Measurements from ENCODE around the gene TNXB. TPM values are rescaled to one million over a fixed set of nuclear protein-coding genes. Genes with fewer than 3 reads are reported as not detected.
"Not testable (repeated sequence)": the region's sequence is repeated elsewhere in the genome, so short reads cannot be mapped to it uniquely, and the experiment has no call there.

The TNXB gene
- polyA plus RNA-seq, 2 of the 4 experiments (the other 2 are of a cell fraction): 0.80 to 1.7 TPM

- ATAC-seq: 0 out of 6 replicates have a peak, but pooled peaks of 1 of the 2 experiments have one; percentile 15
- H3K9me3 ChIP-seq; POLR2A ChIA-PET; H3K4me2 ChIP-seq; CTCF ChIA-PET; H3K4me3 ChIP-seq; DNase-seq (ENCODE audit: low read depth in 1 of 2, low spot score in 1 of 2); H3K27ac ChIP-seq; H3K4me1 ChIP-seq; FAIRE-seq: not testable (repeated sequence)
- WGBS (ENCODE audit: missing lambda C conversion rate): 55% methylated on average over 8 of the region's 19 CpGs
These were observed 71.3 kb downstream of the TNXB start, which contains the start of gene CYP21A2 for GRCh38 chr6:32037598-32038524. TSS of gene CYP21A2 (plus strand) at chr6:32038415. CDS start at chr6:32038423, 8 bp downstream.

GRCh38 chr6:32037136-32037535, 72.0 kb downstream of the TNXB start:
- POLR2A ChIA-PET: not testable (repeated sequence)

GRCh38 chr6:32035283-32036013, 73.7 kb downstream of the TNXB start:
- POLR2A ChIA-PET: not testable (repeated sequence)

More at GRCh38 chr6:32037136-32037535, 72.0 kb downstream of the TNXB start:
- H3K9me3 ChIP-seq; CTCF ChIA-PET; DNase-seq (ENCODE audit: low read depth in 1 of 2, low spot score in 1 of 2); H3K4me3 ChIP-seq; ATAC-seq; H3K27ac ChIP-seq; H3K4me2 ChIP-seq; H3K4me1 ChIP-seq; FAIRE-seq: not testable (repeated sequence)
- WGBS (ENCODE audit: missing lambda C conversion rate): 81% methylated on average over 5 of the region's 5 CpGs

GRCh38 chr6:32029553-32029952, 79.6 kb downstream of the TNXB start:
- H3K4me1 ChIP-seq; CTCF ChIA-PET; H3K9me3 ChIP-seq; H3K4me3 ChIP-seq; ATAC-seq; FAIRE-seq; H3K27ac ChIP-seq; H3K4me2 ChIP-seq; DNase-seq (ENCODE audit: low read depth in 1 of 2, low spot score in 1 of 2); POLR2A ChIA-PET: not testable (repeated sequence)
- WGBS (ENCODE audit: missing lambda C conversion rate): no CpG with 5 or more reads among the region's 14 CpGs

More at GRCh38 chr6:32035283-32036013, 73.7 kb downstream of the TNXB start:
- WGBS (ENCODE audit: missing lambda C conversion rate): no CpG with 5 or more reads among the region's 16 CpGs
- H3K4me1 ChIP-seq; FAIRE-seq; ATAC-seq; DNase-seq (ENCODE audit: low read depth in 1 of 2, low spot score in 1 of 2); H3K27ac ChIP-seq; H3K9me3 ChIP-seq; CTCF ChIA-PET; H3K4me3 ChIP-seq; H3K4me2 ChIP-seq: not testable (repeated sequence)

DNA sequence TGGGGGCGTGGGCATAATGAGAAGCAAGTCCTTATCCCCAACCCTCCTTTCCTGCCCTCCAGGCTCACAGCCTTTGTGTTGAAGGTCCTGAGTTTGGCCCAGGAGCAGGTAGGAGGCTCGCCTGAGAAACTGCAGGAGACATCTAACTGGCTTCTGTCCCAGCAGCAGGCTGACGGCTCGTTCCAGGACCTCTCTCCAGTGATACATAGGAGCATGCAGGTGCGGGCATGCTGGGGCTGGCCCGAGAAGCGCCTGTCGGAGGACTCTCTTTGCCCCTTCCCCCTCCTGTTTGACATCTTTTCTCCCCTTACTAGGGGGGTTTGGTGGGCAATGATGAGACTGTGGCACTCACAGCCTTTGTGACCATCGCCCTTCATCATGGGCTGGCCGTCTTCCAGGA, 80.5 kb downstream of the TNXB start:
- H3K4me1 ChIP-seq; H3K27ac ChIP-seq; CTCF ChIA-PET; H3K9me3 ChIP-seq; DNase-seq (ENCODE audit: low read depth in 1 of 2, low spot score in 1 of 2); H3K4me2 ChIP-seq; ATAC-seq; FAIRE-seq; H3K4me3 ChIP-seq; POLR2A ChIA-PET: not testable (repeated sequence)
- no CpG with 5 or more reads among the region's 10 CpGs for WGBS (ENCODE audit: missing lambda C conversion rate)

DNA sequence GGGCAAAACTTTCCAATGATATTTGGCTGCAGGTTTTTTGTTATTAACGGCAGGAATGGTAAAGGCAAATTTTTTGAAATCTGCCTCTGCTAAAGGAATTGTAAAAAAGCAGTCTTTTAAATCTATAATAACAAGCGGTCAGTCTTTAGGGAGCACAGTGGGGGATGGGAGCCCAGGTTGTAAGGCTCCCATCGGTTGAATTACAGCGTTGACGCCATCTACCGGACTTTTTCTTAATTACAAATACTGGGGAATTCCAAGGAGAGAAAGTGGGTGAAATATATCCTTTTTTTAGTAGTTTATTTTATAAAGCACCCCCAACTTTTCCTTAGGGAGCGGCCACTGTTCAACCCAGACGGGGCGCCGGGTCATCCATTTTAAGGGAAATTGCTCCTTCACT, 87.0 kb downstream of the TNXB start:
- not testable (repeated sequence) for FAIRE-seq
- whole genome bisulfite sequencing (ENCODE audit: missing lambda C conversion rate): no CpG with 5 or more reads among the region's 10 CpGs

GRCh38 chr6:32014547-32014946, 94.6 kb downstream of the TNXB start, which contains the start of gene C4B:
TSS of gene C4B (plus strand) at chr6:32014795. CDS start at chr6:32014846, 51 bp downstream.
- DNase-seq (ENCODE audit: low read depth in 1 of 2, low spot score in 1 of 2); H3K4me2 ChIP-seq; H3K4me1 ChIP-seq; FAIRE-seq; H3K4me3 ChIP-seq; POLR2A ChIA-PET; CTCF ChIA-PET; H3K27ac ChIP-seq; ATAC-seq; H3K9me3 ChIP-seq: not testable (repeated sequence)
- WGBS (ENCODE audit: missing lambda C conversion rate): no CpG with 5 or more reads among the region's 6 CpGs

More for the DNA sequence above, 87.0 kb downstream of the TNXB start:
- H3K4me2 ChIP-seq; DNase-seq (ENCODE audit: low read depth in 1 of 2, low spot score in 1 of 2); POLR2A ChIA-PET; CTCF ChIA-PET; H3K4me1 ChIP-seq; H3K9me3 ChIP-seq; H3K27ac ChIP-seq; H3K4me3 ChIP-seq: not testable (repeated sequence)
- ATAC-seq: peak in 1 of 2 experiments; percentile 57; a peak in 2 of 6 replicates

- H3K27ac ChIP-seq; H3K4me2 ChIP-seq; H3K9me3 ChIP-seq; H3K4me3 ChIP-seq; ATAC-seq; CTCF ChIA-PET; FAIRE-seq; POLR2A ChIA-PET; DNase-seq (ENCODE audit: low read depth in 1 of 2, low spot score in 1 of 2); H3K4me1 ChIP-seq: not testable (repeated sequence)
- no CpG with 5 or more reads among the region's 5 CpGs for WGBS (ENCODE audit: missing lambda C conversion rate)
These were observed 95.4 kb downstream of the TNXB start for GRCh38 chr6:32013738-32014137.

DNA sequence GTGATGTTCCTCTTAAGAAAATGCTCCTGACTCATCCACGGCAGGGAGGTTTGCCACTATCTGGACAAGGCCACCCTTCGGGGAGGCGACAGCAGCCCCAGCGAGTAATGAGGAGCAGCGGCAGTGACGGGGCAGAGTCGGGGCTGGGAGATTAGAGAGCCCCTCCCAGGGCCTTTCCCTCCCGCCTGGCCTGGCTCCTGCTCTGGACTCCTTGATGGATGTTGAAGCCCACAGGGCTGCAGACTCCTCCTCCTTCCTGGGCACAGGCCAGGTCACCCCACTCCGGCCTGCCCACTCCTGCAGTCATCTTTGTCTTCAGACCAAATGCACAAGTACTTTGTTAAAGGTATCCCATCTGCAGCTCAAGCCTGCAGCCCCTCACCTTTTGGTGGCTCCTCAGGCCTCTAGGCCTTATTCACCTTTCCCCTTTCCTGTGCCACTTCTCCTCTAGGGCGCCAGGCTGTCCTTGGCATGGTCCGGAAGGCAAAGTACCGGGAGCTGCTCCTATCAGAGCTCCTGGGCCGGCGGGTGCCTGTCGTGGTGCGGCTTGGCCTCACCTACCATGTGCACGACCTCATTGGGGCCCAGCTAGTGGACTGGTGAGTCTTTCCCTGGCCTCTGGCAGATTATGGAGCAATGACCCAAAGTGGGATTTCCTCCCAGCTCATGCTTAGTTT, 96.1 kb downstream of the TNXB start:
- POLR2A ChIA-PET; H3K27ac ChIP-seq; H3K4me3 ChIP-seq; ATAC-seq; DNase-seq (ENCODE audit: low read depth in 1 of 2, low spot score in 1 of 2); H3K4me2 ChIP-seq; CTCF ChIA-PET; H3K9me3 ChIP-seq; H3K4me1 ChIP-seq; FAIRE-seq: not testable (repeated sequence)
- WGBS (ENCODE audit: missing lambda C conversion rate): 74% methylated on average over 4 of the region's 17 CpGs

DNA sequence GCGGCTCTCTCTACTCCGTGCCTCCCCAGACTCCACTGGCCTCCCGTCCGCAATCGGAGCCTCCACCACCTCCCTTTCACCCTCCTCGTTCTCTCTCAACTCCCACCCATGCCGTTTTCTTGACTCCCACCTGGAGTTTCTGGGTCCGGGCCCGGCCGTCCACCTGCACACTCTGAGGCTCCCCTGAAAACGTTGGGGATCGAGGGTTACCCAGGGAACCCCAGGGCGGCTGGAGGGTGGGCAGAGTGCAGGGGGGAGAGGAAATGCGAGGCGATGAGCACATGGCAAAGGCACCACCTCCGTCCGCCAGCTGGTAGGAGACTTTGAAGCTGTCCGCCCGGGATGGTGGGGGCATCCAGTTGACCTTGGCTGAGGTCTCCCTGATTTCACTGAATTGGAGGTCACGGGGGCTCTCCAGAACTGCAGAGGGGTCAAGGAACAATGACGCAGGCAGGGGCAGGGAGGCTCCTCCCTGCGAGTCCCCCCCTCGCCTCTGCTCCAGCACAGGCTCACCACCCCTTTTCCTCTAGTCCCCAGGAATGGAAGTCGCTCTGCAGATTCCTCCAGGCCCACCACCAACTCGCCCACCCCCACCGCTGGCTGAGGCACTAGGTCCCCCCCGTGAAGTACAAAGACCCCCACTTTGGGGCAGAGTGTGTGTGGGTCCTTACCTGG, 98.1 kb downstream of the TNXB start:
- H3K9me3 ChIP-seq; H3K27ac ChIP-seq; H3K4me2 ChIP-seq; FAIRE-seq; POLR2A ChIA-PET; ATAC-seq; H3K4me3 ChIP-seq; H3K4me1 ChIP-seq; DNase-seq (ENCODE audit: low read depth in 1 of 2, low spot score in 1 of 2); CTCF ChIA-PET: not testable (repeated sequence)
- WGBS (ENCODE audit: missing lambda C conversion rate): 62% methylated on average over 14 of the region's 27 CpGs
